HFF-Myc (cell line): ENCODE data around the gene IL3.

Source experiments
- DNase-seq: peaks from one replicate; pipeline ENCODE4 v3.0.0-alpha.2; 2011; ENCODE audit warnings: low read depth; ENCODE audit errors: extremely low read depth
- H3K4me3 ChIP-seq: replicated peaks from 2 replicates; pipeline ENCODE4 v1.5.1; 2011; ENCODE audit warnings: low read depth, mild to moderate bottlenecking, control low read depth, low read length
- CTCF ChIP-seq: IDR thresholded peaks from 2 replicates; pipeline ENCODE4 v1.5.1; 2012; ENCODE audit warnings: mild to moderate bottlenecking, low read depth, low read length, control low read depth; ENCODE audit errors: missing control alignments

IL3 gene

GRCh38 chr5:132063090-132063911 lies 2.8 kb downstream of the IL3 start:
- H3K4me3 ChIP-seq, result no peak overlapping the region
- peak; percentile 97 for TF ChIP-seq CTCF
- peak; percentile 32 for DNase-seq

- no peak for TF ChIP-seq CTCF
- DNase-seq, result no peak
These were observed 3.7 kb downstream of the IL3 start for GRCh38 chr5:132064140-132064539.

GRCh38 chr5:132064738-132065331 lies 4.4 kb downstream of the IL3 start:
- no peak overlapping the region for H3K4me3 ChIP-seq
- DNase-seq, result peak; percentile 67
- peak; percentile 97 for TF ChIP-seq CTCF

More at GRCh38 chr5:132064140-132064539, 3.7 kb downstream of the IL3 start:
- no peak overlapping the region for H3K4me3 ChIP-seq

GRCh38 chr5:132065351-132065937 lies 5.0 kb downstream of the IL3 start:
- TF ChIP-seq CTCF, result peak; percentile 69
- H3K4me3 ChIP-seq, result no peak overlapping the region
- peak; percentile 30 for DNase-seq

GRCh38 chr5:132065951-132066701 lies 5.7 kb downstream of the IL3 start:
- no peak for DNase-seq
- TF ChIP-seq CTCF, result no peak
- H3K4me3 ChIP-seq, result no peak overlapping the region

GRCh38 chr5:132066871-132067270 lies 6.4 kb downstream of the IL3 start:
- DNase-seq, result no peak
- H3K4me3 ChIP-seq, result no peak overlapping the region
- TF ChIP-seq CTCF, result no peak
